CD14-positive monocyte (primary cell): ENCODE data around the gene DNTTIP2. TPM values are rescaled to one million over a fixed set of nuclear protein-coding genes. Genes with fewer than 3 reads are reported as not detected.

Experiments
- DNase-seq, 3 donors: peaks; one replicate each; pipeline ENCODE4 v3.0.0-alpha.2; 2011 to 2022
- H2AFZ ChIP-seq: 2 replicates; pipeline ENCODE4 v1.6.0; 2012; ENCODE audit warnings: mild to moderate bottlenecking, low read depth, low read length, inconsistent platforms; ENCODE audit not compliant: insufficient read depth, poor library complexity, severe bottlenecking
- H3K27ac ChIP-seq, 2 donors: 1 replicate in 1 of 2; 2 replicates in 1 of 2; pipeline ENCODE4 v1.5.1; 2012 to 2013; ENCODE audit warnings: low read length in 2 of 2, control low read depth in 1 of 2, inconsistent platforms in 1 of 2, low read depth in 1 of 2, mild to moderate bottlenecking in 1 of 2
- H3K27me3 ChIP-seq, 2 donors: one replicate each; pipeline versions ENCODE4 v1.6.0 to v1.6.1; 2011 to 2013; ENCODE audit warnings: low read length in 2 of 2; ENCODE audit not compliant: control insufficient read depth in 2 of 2, insufficient read depth in 2 of 2
- H3K36me3 ChIP-seq, 2 donors: replicated peaks in 1 of 2; 1 replicate in 1 of 2; 2 replicates in 1 of 2; pipeline versions ENCODE4 v1.5.1 to v1.6.1; 2012 to 2013; ENCODE audit warnings: low read length in 2 of 2, control low read depth in 1 of 2, inconsistent platforms in 1 of 2, mild to moderate bottlenecking in 1 of 2; ENCODE audit not compliant: insufficient read depth in 2 of 2, control insufficient read depth in 1 of 2
- H3K4me1 ChIP-seq, 2 donors: 1 replicate in 1 of 2; 2 replicates in 1 of 2; pipeline versions ENCODE4 v1.5.1 to v1.6.1; 2012 to 2013; ENCODE audit warnings: low read length in 2 of 2, control low read depth in 1 of 2, inconsistent platforms in 1 of 2, mild to moderate bottlenecking in 1 of 2, moderate library complexity in 1 of 2; ENCODE audit not compliant: insufficient read depth in 2 of 2, control insufficient read depth in 1 of 2
- H3K4me2 ChIP-seq: replicated peaks from 2 replicates; pipeline ENCODE3; 2012; ENCODE audit warnings: low read length, moderate library complexity, mild to moderate bottlenecking; ENCODE audit not compliant: poor library complexity, severe bottlenecking; ENCODE audit errors: extremely low read depth
- H3K4me3 ChIP-seq, 3 experiments: fragments of 200-600 bp in 1 of 3; sonication (generic) in 1 of 3; replicated peaks in 1 of 3; 1 replicate in 2 of 3; 2 replicates in 1 of 3; pipeline ENCODE4 v1.5.1; 2011 to 2013; ENCODE audit warnings: low read length in 3 of 3, mild to moderate bottlenecking in 3 of 3, control low read depth in 2 of 3, low read depth in 2 of 3, inconsistent platforms in 1 of 3, moderate library complexity in 1 of 3
- H3K79me2 ChIP-seq: 2 replicates; pipeline ENCODE4 v1.6.0; 2012; ENCODE audit warnings: mild to moderate bottlenecking, control low read depth, inconsistent platforms, low read length, moderate library complexity; ENCODE audit not compliant: insufficient read depth
- H3K9ac ChIP-seq: 2 replicates; pipeline ENCODE4 v1.6.0; 2017; ENCODE audit warnings: low read length, mild to moderate bottlenecking; ENCODE audit not compliant: insufficient read depth, poor library complexity, severe bottlenecking
- H3K9me3 ChIP-seq, 2 donors: replicated peaks in 1 of 2; 1 replicate in 1 of 2; 2 replicates in 1 of 2; pipeline versions ENCODE4 v1.5.1 to v1.6.1; 2012 to 2013; ENCODE audit warnings: low read length in 2 of 2, control low read depth in 1 of 2; ENCODE audit not compliant: control insufficient read depth in 1 of 2, insufficient read depth in 1 of 2
- H4K20me1 ChIP-seq: 2 replicates; pipeline ENCODE4 v1.6.0; 2012; ENCODE audit warnings: mild to moderate bottlenecking, low read length, control low read depth, moderate library complexity; ENCODE audit not compliant: insufficient read depth
- H3K27ac Mint-ChIP-seq, 7 donors: one replicate each; pipeline ENCODE4 v1.8.0; 2020; ENCODE audit warnings: mild to moderate bottlenecking in 7 of 7, mixed read lengths in 7 of 7, moderate library complexity in 6 of 7, inconsistent platforms in 2 of 7
- H3K27me3 Mint-ChIP-seq, 3 donors: one replicate each; pipeline ENCODE4 v1.8.0; 2021 to 2022; ENCODE audit warnings: low read depth in 3 of 3, mild to moderate bottlenecking in 3 of 3, mixed read lengths in 3 of 3, moderate library complexity in 3 of 3, inconsistent platforms in 1 of 3
- H3K36me3 Mint-ChIP-seq, 2 donors: one replicate each; pipeline ENCODE4 v1.8.0; 2020; ENCODE audit warnings: mixed read lengths in 2 of 2, inconsistent platforms in 1 of 2, mild to moderate bottlenecking in 1 of 2
- H3K4me1 Mint-ChIP-seq: one replicate; pipeline ENCODE4 v1.8.0; 2020; ENCODE audit warnings: mild to moderate bottlenecking, mixed read lengths
- H3K4me3 Mint-ChIP-seq, 2 donors: one replicate each; pipeline ENCODE4 v1.8.0; 2020; ENCODE audit warnings: mild to moderate bottlenecking in 2 of 2, mixed read lengths in 2 of 2, moderate library complexity in 1 of 2
- H3K9me3 Mint-ChIP-seq, 7 donors: one replicate each; pipeline ENCODE4 v1.8.0; 2020 to 2022; ENCODE audit warnings: mixed read lengths in 7 of 7, mild to moderate bottlenecking in 6 of 7, moderate library complexity in 6 of 7, inconsistent platforms in 2 of 7
- CTCF ChIP-seq: fragments of 200-600 bp; IDR thresholded peaks from one replicate; pipeline ENCODE4 v1.8.0; 2022; ENCODE audit warnings: antibody characterized with exemption, mild to moderate bottlenecking
- WGBS: methylation state at CpG from one replicate; pipeline ENCODE4 v1.1.5; 2013; ENCODE audit warnings: missing lambda C conversion rate; ENCODE audit not compliant: insufficient coverage; 5-methylcytosine and 5-hydroxymethylcytosine counted together
- intact Hi-C, 2 donors: fragments of 100-400 bp; cut with micrococcal nuclease; formaldehyde crosslinking; loops; one replicate each; pipeline versions ENCODE4 v1.15.0 to v1.15.1; 2023
- polyA plus RNA-seq, 3 donors: library from polyadenylated mRNA; depleted of rRNA in 1 of 3; unstranded in 2 of 3; stranded (reverse) in 1 of 3; fragments of 300-500 nt in 2 of 3; fragments of >200 nt in 1 of 3; fragmentation: Illumina TruSeq in 2 of 3; gene quantifications; 1 replicate in 2 of 3; 2 replicates in 1 of 3; pipeline ENCODE4 v1.2.3, GENCODE V29; 2012 to 2021

Gene DNTTIP2
- polyA plus RNA-seq, 3 donors, result 21.1 to 68.8 (median 42.1) TPM

- H3K36me3 Mint-ChIP-seq, result peaks cover 3 to 4% of the 10 kb centered on the region in 2 donors
- H3K27ac ChIP-seq, result no peak overlapping the region
- peaks cover 32% of the 10 kb centered on the region for H3K79me2 ChIP-seq
- no peak overlapping the region for H3K4me3 ChIP-seq
- no peak overlapping the region for H3K9ac ChIP-seq
- peaks cover 30% of the 10 kb centered on the region for H3K4me1 Mint-ChIP-seq
- H3K27me3 ChIP-seq, result no peaks in the 10 kb centered on the region
- no peaks in the 10 kb centered on the region for H3K36me3 ChIP-seq
- no peak overlapping the region for H3K4me3 Mint-ChIP-seq
- WGBS, result no CpG with 5 or more reads among the region's 3 CpGs
- H3K27ac Mint-ChIP-seq, result no peak overlapping the region
- peaks cover 19 to 37% of the 10 kb centered on the region in 2 donors for H3K4me1 ChIP-seq
- TF ChIP-seq CTCF, result no peak
- peaks cover 0 to 5% (median 0%) of the 10 kb centered on the region in 7 donors for H3K9me3 Mint-ChIP-seq
- intact Hi-C loops, result no loop called here
- H3K27me3 Mint-ChIP-seq, result peaks cover 0 to 3% (median 2%) of the 10 kb centered on the region in 3 donors
- DNase-seq, result no peak
- H2AFZ ChIP-seq, result no peak overlapping the region
- H3K4me2 ChIP-seq, result no peak overlapping the region
- H3K9me3 ChIP-seq, result no peaks in the 10 kb centered on the region
- H4K20me1 ChIP-seq, result no peaks in the 10 kb centered on the region
These were observed 27.5 kb upstream of the DNTTIP2 start for GRCh38 chr1:93906480-93906879.

- peaks cover 32% of the 10 kb centered on the region for H3K79me2 ChIP-seq
- no peak overlapping the region for H3K4me3 Mint-ChIP-seq
- H4K20me1 ChIP-seq, result no peaks in the 10 kb centered on the region
- peaks cover 0 to 2% (median 0%) of the 10 kb centered on the region in 7 donors for H3K9me3 Mint-ChIP-seq
- H3K4me2 ChIP-seq, result no peak overlapping the region
- no peak overlapping the region for H3K4me3 ChIP-seq
- DNase-seq, result no peak
- peaks cover 30% of the 10 kb centered on the region for H3K4me1 Mint-ChIP-seq
- peaks cover 8 to 10% of the 10 kb centered on the region in 2 donors for H3K36me3 Mint-ChIP-seq
- no peaks in the 10 kb centered on the region for H3K27me3 ChIP-seq
- no peaks in the 10 kb centered on the region for H3K9me3 ChIP-seq
- TF ChIP-seq CTCF, result no peak
- no peak overlapping the region for H3K27ac ChIP-seq
- no peak overlapping the region for H3K27ac Mint-ChIP-seq
- no peak overlapping the region for H2AFZ ChIP-seq
- peaks cover 19 to 37% of the 10 kb centered on the region in 2 donors for H3K4me1 ChIP-seq
- peaks cover 0 to 7% of the 10 kb centered on the region in 2 donors for H3K36me3 ChIP-seq
- peaks cover 0 to 3% (median 2%) of the 10 kb centered on the region in 3 donors for H3K27me3 Mint-ChIP-seq
- no peak overlapping the region for H3K9ac ChIP-seq
- WGBS, result no CpG with 5 or more reads among the region's 2 CpGs
- intact Hi-C loops, result no loop called here
These were observed 26.7 kb upstream of the DNTTIP2 start for GRCh38 chr1:93905734-93906133.
